Pancreas (tissue), 10 donors: ENCODE measurements around the gene BSG. TPM values are rescaled to one million over a fixed set of nuclear protein-coding genes. Genes with fewer than 3 reads are reported as not detected.

Experiments
- ATAC-seq, 4 donors: fragments of 200-7000 bp; cut with Tn5 transposase; one replicate each; pipeline versions ENCODE4 v1.8.0 to v1.9.1; 2020; ENCODE audit warnings: mild to moderate bottlenecking in 4 of 4, moderate library complexity in 4 of 4
- DNase-seq, 6 donors: peaks; one replicate each; pipeline ENCODE4 v3.0.0-alpha.2; 2020
- FAIRE-seq: peaks from 2 replicates; lab custom pipeline; 2012; peaks lifted over from hg19 to GRCh38; lab: Jason Lieb, UNC
- H3K27ac ChIP-seq, 4 donors: fragments of 200-600 bp; sonication (generic); 1 replicate in 3 of 4; 2 replicates in 1 of 4; pipeline versions ENCODE4 v1.5.0 to v1.8.0; 2020
- H3K27me3 ChIP-seq, 4 donors: fragments of 200-600 bp; one replicate each; pipeline ENCODE4 v1.8.0; 2021
- H3K36me3 ChIP-seq, 3 donors: fragments of 200-600 bp; sonication (generic) in 1 of 3; one replicate each; pipeline versions ENCODE4 v1.5.0 to v1.8.0; 2020 to 2021
- H3K4me1 ChIP-seq, 3 donors: fragments of 200-600 bp; one replicate each; pipeline ENCODE4 v1.8.0; 2021
- H3K4me3 ChIP-seq, 4 donors: fragments of 200-600 bp; sonication (generic) in 2 of 4; one replicate each; pipeline versions ENCODE4 v1.5.0 to v1.8.0; 2020 to 2021
- H3K9me3 ChIP-seq, 4 donors: fragments of 200-600 bp; one replicate each; pipeline ENCODE4 v1.8.0; 2021
- WGBS, 2 donors: extraction: QIAGEN DNeasy Blood & Tissue Kit; methylation state at CpG; one replicate each; pipeline ENCODE4 v1.1.7; 2013; 5-methylcytosine and 5-hydroxymethylcytosine counted together
- intact Hi-C, 3 donors: fragments of 100-400 bp; cut with DNase I; formaldehyde crosslinking; loops; one replicate each; pipeline versions ENCODE4 v1.11.1 to v1.14.2; 2022
- polyA plus RNA-seq, 2 donors: library from polyadenylated mRNA; stranded (reverse); fragments of 200-250 nt; gene quantifications; one replicate each; pipeline ENCODE4 v1.2.3, GENCODE V29; 2013
- total RNA-seq, 6 donors: library from RNA; stranded (reverse); fragmentation: NEBNext Ultra II Directional in 4 of 6; extraction: Animal tissue kit (Norgen Biotek cat#: 25700) in 4 of 6; gene quantifications; one replicate each; pipeline versions ENCODE4 v1.2.1 to v1.2.4, GENCODE V29; 2021 to 2023
- TF ChIP-seq, protein P1 (sequence below), 4 donors: fragments of 200-600 bp; sonication (generic) in 3 of 4; IDR thresholded peaks; one replicate each; pipeline versions ENCODE4 v1.5.0 to v1.8.0; 2021; ENCODE audit warnings: antibody characterized with exemption in 4 of 4
- donor health status: healthy with polysubstance abuse.
- donor health status: DM: no; HTN: no; CAD: no; lungs with moderate emphysema.
- donor health status: DM: no; HTN: no; CAD: no.
- donor health status: control.
- donor health status: control.
- donor health status: Bipolar disorder and iron deficiency.
- donor health status: DM: yes; HTN: yes; CAD: no.
- donor health status: DM: no; HTN: no; CAD: no.
- donor health status: DM: no; HTN: no; CAD: no.
- donor health status: DM: yes; HTN: yes; CAD: no.

The BSG gene
- total and polyA plus RNA-seq, 8 donors = 122 to 256 (median 159) TPM

DNA sequence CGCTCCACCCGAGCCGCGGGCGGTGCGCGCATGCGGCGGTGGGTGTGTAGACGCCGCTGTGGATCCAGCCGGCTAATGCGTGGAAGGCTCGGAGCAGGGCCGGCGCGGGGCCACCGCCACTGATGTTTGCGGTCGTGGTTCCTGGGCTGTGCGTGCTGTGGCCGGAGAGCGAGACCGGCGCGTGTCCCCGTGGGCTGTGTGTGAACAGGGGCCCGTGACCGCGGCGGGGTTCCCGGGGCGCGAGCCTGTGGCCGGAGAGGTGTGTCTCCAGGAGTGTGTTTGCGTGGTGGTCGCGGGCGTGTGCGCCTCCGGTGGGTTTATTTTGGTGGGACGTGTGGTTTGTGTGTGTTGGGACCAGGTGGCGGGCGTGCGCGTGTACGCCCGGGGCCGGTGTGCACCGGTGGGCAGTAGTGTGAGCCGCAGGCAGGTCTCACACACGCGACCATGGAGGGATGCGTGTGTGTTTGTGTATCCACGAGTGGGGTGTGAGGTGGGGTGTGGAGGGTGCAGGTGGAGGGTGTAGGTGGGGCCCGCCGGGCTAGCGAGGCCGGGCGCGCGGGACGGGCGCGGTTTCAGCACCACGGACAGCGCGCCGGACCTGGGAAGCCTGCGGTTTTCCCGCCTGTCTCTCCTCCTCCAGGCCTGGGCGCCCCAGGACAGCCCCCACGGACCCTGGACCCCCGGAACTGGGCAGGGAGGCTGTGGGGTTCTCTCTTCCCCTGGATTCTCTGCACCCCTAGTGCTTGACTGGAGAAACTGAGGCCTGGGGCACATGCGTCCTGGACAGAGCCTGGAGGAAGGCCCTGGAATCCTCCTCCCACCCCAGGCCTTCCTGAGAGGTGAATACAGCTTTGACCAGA is 18.9 kb downstream of the BSG start:
- intact Hi-C loops = no loop called here
- FAIRE-seq = no peak

DNA sequence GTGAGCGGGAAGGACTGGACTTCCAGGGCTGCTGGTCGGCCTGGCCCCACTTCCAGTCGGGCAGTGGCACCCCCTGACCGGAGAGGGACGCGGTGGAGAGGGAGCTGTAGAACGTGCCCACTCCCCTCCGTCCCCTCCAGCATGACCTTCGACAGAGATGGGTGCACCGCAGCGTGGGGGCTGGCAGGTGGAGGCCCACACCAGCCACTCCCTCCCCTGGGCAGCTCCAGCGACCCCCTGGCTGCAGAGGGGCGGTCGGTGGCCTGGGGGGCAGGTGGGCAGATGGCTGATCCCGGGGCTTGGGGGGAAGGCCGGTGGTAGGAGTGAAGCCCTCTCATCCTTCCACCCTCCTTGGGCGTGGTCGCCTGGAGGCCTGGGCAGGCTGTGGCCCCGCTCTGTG is 19.7 kb downstream of the BSG start:
- Histone ChIP-seq H3K4me1 (peaks cover 0 to 9% (median 3%) of the 10 kb centered on the region in 3 donors), H3K36me3 (no peaks in the 10 kb centered on the region), H3K9me3 (no peaks in the 10 kb centered on the region), H3K27me3 (peaks cover 0 to 13% (median 4%) of the 10 kb centered on the region in 4 donors), H3K27ac (no peak overlapping the region), H3K4me3 (no peak overlapping the region)
- 67% methylated on average over 19 of the region's 19 CpGs for WGBS, 2 donors
- intact Hi-C loops = no loop called here
- DNase-seq (peak in 1 of 6 donors; percentile 76), FAIRE-seq (no peak), ATAC-seq (no peak)
- TF ChIP-seq, protein P1, sequence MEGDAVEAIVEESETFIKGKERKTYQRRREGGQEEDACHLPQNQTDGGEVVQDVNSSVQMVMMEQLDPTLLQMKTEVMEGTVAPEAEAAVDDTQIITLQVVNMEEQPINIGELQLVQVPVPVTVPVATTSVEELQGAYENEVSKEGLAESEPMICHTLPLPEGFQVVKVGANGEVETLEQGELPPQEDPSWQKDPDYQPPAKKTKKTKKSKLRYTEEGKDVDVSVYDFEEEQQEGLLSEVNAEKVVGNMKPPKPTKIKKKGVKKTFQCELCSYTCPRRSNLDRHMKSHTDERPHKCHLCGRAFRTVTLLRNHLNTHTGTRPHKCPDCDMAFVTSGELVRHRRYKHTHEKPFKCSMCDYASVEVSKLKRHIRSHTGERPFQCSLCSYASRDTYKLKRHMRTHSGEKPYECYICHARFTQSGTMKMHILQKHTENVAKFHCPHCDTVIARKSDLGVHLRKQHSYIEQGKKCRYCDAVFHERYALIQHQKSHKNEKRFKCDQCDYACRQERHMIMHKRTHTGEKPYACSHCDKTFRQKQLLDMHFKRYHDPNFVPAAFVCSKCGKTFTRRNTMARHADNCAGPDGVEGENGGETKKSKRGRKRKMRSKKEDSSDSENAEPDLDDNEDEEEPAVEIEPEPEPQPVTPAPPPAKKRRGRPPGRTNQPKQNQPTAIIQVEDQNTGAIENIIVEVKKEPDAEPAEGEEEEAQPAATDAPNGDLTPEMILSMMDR (IDR thresholded peaks at IDR 0.05) = no peak

More for the DNA sequence above, 18.9 kb downstream of the BSG start:
- TF ChIP-seq, protein P1 (IDR thresholded peaks at IDR 0.05) = no peak
- 27 to 33% methylated on average over 73 to 75 of the region's 75 CpGs for WGBS, 2 donors
- H3K27me3 ChIP-seq = peaks cover 0 to 13% (median 4%) of the 10 kb centered on the region in 4 donors
- H3K36me3 ChIP-seq = no peaks in the 10 kb centered on the region
- H3K27ac ChIP-seq = no peak overlapping the region
- DNase-seq = peak in 2 of 6 donors; percentile 77
- peaks cover 0 to 9% (median 3%) of the 10 kb centered on the region in 3 donors for H3K4me1 ChIP-seq
- peak; percentile 42 to 78 (median 64) for ATAC-seq
- H3K4me3 ChIP-seq = no peak overlapping the region
- no peaks in the 10 kb centered on the region for H3K9me3 ChIP-seq

DNA sequence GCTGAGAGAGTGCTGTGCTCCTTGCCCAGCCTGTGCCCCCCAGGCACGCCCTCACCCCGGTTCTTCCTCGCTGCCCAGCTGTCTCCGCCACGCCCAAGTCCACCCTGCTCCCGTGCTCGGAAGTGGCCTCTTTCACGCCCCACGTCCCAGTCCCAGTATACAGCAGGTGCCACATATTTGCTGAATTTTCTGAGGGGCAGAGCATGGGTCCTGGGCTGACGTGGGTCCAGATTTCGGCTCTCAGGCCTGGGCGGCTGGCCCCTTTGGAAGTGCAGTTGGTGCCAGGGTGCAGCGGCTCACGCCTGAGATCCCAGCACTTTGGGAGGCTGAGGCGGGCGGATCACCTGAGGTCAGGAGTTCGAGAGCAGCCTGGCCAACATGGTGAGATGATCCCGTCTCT is 20.7 kb downstream of the BSG start:
- FAIRE-seq = no peak
- Histone ChIP-seq H3K36me3 (no peaks in the 10 kb centered on the region), H3K4me3 (no peak overlapping the region), H3K4me1 (peaks cover 0 to 7% (median 3%) of the 10 kb centered on the region in 3 donors), H3K27me3 (peaks cover 0 to 13% (median 4%) of the 10 kb centered on the region in 4 donors), H3K27ac (no peak overlapping the region), H3K9me3 (no peaks in the 10 kb centered on the region)
- TF ChIP-seq, protein P1 (IDR thresholded peaks at IDR 0.05) = no peak
- intact Hi-C loops = no loop called here
- no peak for ATAC-seq
- no peak for DNase-seq
- WGBS, 2 donors = 72 to 80% methylated on average over 18 of the region's 18 CpGs

DNA sequence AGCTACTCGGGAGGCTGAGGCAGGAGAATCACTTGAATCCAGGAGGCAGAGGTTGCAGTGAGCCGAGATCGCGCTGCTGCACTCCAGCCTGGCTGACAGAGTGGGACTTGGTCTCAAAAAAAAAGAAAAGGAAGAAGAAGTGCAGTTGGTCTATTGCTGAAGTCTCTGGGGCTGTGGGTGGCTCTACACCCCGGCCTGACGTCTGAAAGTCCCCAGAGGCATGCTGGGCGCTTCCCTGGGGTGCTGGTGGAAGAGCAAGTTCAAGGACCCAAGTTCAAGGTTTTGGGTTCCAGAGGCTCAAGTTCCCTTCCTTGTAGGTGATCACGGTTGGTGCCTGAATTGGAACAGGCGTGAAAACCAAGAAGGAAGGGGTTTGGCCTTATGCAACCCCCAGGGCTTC is 21.1 kb downstream of the BSG start:
- no peak for ATAC-seq
- Histone ChIP-seq H3K9me3 (no peaks in the 10 kb centered on the region), H3K4me1 (peaks cover 0 to 2% (median 0%) of the 10 kb centered on the region in 3 donors), H3K27me3 (peaks cover 0 to 13% (median 4%) of the 10 kb centered on the region in 4 donors), H3K4me3 (no peak overlapping the region), H3K36me3 (no peaks in the 10 kb centered on the region), H3K27ac (no peak overlapping the region)
- WGBS, 2 donors = 43 to 67% methylated on average over 9 of the region's 9 CpGs
- intact Hi-C loops = no loop called here
- TF ChIP-seq, protein P1 (IDR thresholded peaks at IDR 0.05) = no peak
- FAIRE-seq = no peak
- DNase-seq = no peak
